GM18517 (cell line): ENCODE results near the gene SCN1A.
"Not testable (repeated sequence)": the region's sequence is repeated elsewhere in the genome, so short reads cannot be mapped to it uniquely, and the experiment has no call there.

Experiments
- ATAC-seq: cut with Tn5 transposase; IDR thresholded peaks from one replicate; pipeline ENCODE4 v1.9.1; 2021; ENCODE audit warnings: mild to moderate bottlenecking, moderate library complexity; ENCODE audit not compliant: unreplicated experiment

Gene SCN1A

GRCh38 chr2:166135849-166136258, 8.0 kb upstream of the SCN1A start:
- ATAC-seq = no peak

- no peak for ATAC-seq
These were observed 7.5 kb upstream of the SCN1A start for GRCh38 chr2:166135152-166135848.

- ATAC-seq = no peak
These were observed 6.7 kb upstream of the SCN1A start for GRCh38 chr2:166134252-166135151.

- no peak for ATAC-seq
These were observed 5.8 kb upstream of the SCN1A start for GRCh38 chr2:166133653-166134052.

GRCh38 chr2:166128156-166128505, 311 bp upstream of the SCN1A start:
- no peak for ATAC-seq

- ATAC-seq = no peak
These were observed 1.7 kb downstream of the SCN1A start for GRCh38 chr2:166126007-166126639.

GRCh38 chr2:166125557-166125956, 2.3 kb downstream of the SCN1A start:
- ATAC-seq = no peak

GRCh38 chr2:166118180-166118579, 9.6 kb downstream of the SCN1A start:
- ATAC-seq = no peak

- ATAC-seq = no peak
These were observed 10.3 kb downstream of the SCN1A start for GRCh38 chr2:166117491-166117890.

- ATAC-seq = no peak
These were observed 12.2 kb downstream of the SCN1A start for GRCh38 chr2:166115589-166115988.

- no peak for ATAC-seq
These were observed 15.6 kb downstream of the SCN1A start for GRCh38 chr2:166112193-166112605.

- ATAC-seq = no peak
These were observed 21.3 kb downstream of the SCN1A start for GRCh38 chr2:166106431-166107015.

- no peak for ATAC-seq
These were observed 23.0 kb downstream of the SCN1A start for GRCh38 chr2:166104773-166105172.

GRCh38 chr2:166104084-166104483, 23.7 kb downstream of the SCN1A start:
- no peak for ATAC-seq

GRCh38 chr2:166103277-166103676, 24.5 kb downstream of the SCN1A start:
- not testable (repeated sequence) for ATAC-seq

- no peak for ATAC-seq
These were observed 33.5 kb downstream of the SCN1A start for GRCh38 chr2:166094325-166094724.

- ATAC-seq = no peak
These were observed 34.9 kb downstream of the SCN1A start for GRCh38 chr2:166092889-166093288.

GRCh38 chr2:166091439-166091838, 36.4 kb downstream of the SCN1A start:
- no peak for ATAC-seq

- ATAC-seq = no peak
These were observed 36.9 kb downstream of the SCN1A start for GRCh38 chr2:166090908-166091307.

GRCh38 chr2:166090346-166090745, 37.5 kb downstream of the SCN1A start:
- ATAC-seq = no peak

- ATAC-seq = no peak
These were observed 39.2 kb downstream of the SCN1A start for GRCh38 chr2:166088634-166089033.
